HG03060 (cell line): ENCODE data around the gene CEACAM6.
"Not testable (repeated sequence)": the region's sequence is repeated elsewhere in the genome, so short reads cannot be mapped to it uniquely, and the experiment has no call there.

Source experiments
- ATAC-seq: cut with Tn5 transposase; IDR thresholded peaks from one replicate; pipeline ENCODE4 v1.9.1; 2021; ENCODE audit warnings: low read depth, moderate number of reproducible peaks; ENCODE audit not compliant: unreplicated experiment

CEACAM6 gene

DNA sequence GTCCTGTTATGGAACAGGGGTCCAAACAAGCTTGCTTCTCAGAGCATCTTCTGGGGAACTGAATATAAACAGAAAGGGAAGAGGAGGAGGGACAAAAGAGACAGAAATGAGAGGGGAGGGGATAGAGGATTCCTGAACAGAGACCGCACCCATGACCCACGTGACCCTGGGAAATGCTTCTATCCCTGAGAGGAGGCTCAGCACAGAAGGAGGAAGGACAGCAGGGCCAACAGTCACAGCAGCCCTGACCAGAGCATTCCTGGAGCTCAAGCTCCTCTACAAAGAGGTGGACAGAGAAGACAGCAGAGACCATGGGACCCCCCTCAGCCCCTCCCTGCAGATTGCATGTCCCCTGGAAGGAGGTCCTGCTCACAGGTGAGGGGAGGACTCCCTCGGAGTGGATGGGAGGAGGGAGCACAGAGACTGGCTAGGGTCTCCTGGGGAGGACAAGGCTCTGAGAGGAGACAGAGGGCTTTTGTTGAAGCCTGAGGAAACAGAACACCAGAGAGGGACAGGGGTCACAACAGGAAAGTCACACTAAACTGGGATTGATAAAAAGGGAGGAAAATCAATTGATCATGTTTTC, at the start of gene CEACAM6:
CEACAM6 (plus strand) TSS at position 203 of the 586 bp plus-strand sequence; CDS start at position 312, 109 bp downstream.
- no peak for ATAC-seq

DNA sequence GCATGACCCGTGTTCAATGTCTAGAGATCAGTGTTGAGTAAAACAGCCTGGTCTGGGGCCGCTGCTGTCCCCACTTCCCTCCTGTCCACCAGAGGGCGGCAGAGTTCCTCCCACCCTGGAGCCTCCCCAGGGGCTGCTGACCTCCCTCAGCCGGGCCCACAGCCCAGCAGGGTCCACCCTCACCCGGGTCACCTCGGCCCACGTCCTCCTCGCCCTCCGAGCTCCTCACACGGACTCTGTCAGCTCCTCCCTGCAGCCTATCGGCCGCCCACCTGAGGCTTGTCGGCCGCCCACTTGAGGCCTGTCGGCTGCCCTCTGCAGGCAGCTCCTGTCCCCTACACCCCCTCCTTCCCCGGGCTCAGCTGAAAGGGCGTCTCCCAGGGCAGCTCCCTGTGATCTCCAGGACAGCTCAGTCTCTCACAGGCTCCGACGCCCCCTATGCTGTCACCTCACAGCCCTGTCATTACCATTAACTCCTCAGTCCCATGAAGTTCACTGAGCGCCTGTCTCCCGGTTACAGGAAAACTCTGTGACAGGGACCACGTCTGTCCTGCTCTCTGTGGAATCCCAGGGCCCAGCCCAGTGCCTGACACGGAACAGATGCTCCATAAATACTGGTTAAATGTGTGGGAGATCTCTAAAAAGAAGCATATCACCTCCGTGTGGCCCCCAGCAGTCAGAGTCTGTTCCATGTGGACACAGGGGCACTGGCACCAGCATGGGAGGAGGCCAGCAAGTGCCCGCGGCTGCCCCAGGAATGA, 48.4 kb upstream of the CEACAM6 start:
- ATAC-seq, result no peak

DNA sequence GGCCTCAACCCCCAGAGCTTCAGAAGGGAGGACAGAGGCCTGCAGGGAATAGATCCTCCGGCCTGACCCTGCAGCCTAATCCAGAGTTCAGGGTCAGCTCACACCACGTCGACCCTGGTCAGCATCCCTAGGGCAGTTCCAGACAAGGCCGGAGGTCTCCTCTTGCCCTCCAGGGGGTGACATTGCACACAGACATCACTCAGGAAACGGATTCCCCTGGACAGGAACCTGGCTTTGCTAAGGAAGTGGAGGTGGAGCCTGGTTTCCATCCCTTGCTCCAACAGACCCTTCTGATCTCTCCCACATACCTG, 47.9 kb upstream of the CEACAM6 start:
- ATAC-seq, result no peak

DNA sequence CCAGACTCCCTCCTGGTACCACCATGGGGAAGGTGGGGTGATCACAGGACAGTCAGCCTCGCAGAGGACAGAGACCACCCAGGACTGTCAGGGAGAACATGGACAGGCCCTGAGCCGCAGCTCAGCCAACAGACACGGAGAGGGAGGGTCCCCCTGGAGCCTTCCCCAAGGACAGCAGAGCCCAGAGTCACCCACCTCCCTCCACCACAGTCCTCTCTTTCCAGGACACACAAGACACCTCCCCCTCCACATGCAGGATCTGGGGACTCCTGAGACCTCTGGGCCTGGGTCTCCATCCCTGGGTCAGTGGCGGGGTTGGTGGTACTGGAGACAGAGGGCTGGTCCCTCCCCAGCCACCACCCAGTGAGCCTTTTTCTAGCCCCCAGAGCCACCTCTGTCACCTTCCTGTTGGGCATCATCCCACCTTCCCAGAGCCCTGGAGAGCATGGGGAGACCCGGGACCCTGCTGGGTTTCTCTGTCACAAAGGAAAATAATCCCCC, 47.4 kb upstream of the CEACAM6 start:
- no peak for ATAC-seq

DNA sequence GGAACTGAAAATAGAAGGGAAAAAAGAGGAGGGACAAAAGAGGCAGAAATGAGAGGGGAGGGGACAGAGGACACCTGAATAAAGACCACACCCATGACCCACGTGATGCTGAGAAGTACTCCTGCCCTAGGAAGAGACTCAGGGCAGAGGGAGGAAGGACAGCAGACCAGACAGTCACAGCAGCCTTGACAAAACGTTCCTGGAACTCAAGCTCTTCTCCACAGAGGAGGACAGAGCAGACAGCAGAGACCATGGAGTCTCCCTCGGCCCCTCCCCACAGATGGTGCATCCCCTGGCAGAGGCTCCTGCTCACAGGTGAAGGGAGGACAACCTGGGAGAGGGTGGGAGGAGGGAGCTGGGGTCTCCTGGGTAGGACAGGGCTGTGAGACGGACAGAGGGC, 46.8 kb upstream of the CEACAM6 start, which contains the start of gene CEACAM5:
CEACAM5 (plus strand) TSS at position 146 of the 400 bp plus-strand sequence; CDS start at position 252, 106 bp downstream.
- no peak for ATAC-seq

DNA sequence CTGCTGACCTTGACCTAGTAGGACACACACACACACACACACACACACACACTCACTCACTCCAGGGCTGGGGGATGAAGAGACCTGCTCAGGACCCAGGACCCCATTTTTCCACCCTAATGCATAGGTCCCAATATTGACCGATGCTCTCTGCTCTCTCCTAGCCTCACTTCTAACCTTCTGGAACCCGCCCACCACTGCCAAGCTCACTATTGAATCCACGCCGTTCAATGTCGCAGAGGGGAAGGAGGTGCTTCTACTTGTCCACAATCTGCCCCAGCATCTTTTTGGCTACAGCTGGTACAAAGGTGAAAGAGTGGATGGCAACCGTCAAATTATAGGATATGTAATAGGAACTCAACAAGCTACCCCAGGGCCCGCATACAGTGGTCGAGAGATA, 45.8 kb upstream of the CEACAM6 start:
- not testable (repeated sequence) for ATAC-seq

DNA sequence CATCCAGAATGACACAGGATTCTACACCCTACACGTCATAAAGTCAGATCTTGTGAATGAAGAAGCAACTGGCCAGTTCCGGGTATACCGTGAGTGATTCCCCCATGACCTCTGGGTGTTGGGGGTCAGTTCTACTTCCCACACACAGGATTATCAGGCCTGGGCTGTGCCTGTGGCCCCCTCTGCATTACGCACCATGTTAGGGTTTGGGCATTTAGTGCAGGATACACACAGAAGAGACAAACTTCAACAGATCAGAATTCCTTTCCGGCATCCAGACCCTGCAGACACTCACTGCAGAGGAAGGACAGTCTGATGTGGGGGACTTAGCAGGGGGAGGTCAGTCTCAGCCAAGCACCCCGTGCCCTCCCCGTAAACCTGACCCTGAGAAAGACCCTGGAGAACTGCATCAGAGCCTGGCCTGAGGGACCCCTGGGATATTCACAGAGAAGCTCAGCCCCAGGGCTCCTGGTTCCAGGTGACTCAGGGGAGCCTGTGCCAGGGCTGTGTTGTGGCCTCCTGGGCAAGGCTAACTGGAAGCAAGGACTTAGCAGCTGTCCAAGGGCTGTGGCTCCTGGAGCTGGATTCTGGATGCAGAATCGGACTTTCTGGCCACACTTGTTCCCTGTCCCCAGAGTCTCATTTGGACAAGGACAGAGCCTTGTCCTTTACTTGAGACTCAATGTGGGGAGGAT, 45.2 kb upstream of the CEACAM6 start:
- ATAC-seq, result no peak

DNA sequence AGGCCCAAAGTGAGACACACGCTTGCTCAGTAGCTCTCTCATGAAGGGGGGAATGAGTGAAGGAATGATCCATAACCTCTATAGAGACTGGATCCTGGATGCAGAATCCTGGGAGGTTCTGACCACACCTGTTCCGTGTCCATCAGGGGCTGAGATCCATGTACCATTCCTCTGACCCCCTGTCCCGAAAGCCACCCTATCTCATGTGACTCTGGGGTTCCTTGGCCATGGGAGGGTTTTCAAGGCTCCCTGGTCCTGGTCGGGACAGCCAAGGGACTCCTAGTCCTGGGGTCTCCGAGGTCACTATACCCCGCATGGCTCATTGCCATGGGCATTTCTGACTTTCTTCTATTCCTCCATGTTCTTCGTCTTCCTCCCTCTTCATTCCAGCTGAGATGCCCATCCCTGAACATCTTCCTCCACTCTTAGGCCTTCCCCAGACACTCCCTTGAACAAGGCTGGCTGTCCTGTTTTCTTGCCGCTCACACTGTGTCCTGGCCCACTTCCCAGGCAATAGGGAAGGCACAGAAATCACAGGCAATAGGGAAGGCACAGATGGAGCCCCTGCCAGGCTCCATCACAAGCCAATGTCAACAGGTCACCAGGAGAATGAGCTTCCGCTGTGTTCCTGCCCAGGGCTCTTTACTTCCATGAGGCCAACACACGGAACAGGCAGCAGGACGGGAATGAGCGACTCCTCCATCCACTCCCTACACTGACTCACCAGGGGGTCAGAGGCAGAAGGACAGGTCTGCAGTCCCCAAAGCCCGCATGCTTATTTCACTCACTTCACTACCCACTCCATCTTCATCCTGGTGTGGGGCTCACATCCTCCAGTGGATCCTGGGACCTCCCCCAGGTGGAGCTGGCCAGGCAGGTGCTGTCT, 43.7 kb upstream of the CEACAM6 start:
- ATAC-seq, result no peak

DNA sequence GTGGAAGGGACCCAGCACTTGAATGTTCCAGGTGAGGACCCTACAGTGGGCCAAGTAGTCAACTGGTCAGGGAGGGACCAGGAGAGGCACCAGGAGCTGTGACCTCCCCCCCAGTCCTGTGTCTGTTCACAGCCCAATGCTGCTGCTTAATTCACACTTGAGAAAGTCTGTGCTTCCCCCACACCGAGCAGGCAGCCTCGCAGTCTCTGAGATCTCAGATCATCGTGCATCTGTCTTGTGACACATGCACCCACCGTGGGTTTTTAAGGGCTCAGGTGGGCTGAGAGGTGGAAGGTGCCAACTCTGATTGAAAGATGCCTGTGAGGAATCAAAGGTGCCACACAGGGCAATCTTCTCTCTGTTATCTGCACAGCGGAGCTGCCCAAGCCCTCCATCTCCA, 40.7 kb upstream of the CEACAM6 start:
- no peak for ATAC-seq

DNA sequence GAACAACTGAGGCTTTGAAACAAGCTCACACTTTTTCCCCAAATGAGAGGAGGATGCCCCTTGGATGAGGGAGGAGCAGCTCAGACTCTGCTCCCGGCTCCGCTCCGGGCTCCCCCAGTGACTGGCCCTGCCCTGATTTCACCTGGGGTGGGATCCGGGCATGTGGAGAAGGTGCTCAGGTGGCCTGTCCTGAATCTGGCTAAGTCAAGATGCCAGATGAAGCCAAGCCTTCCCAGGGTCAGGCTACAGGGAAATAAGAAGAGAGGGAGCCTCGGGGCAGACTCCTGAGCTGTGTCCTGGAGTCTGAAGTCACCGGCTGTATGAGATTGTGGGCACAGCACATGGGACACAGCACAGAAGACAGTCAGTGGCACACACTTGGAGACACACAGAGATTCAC, 36.6 kb upstream of the CEACAM6 start:
- ATAC-seq, result no peak

DNA sequence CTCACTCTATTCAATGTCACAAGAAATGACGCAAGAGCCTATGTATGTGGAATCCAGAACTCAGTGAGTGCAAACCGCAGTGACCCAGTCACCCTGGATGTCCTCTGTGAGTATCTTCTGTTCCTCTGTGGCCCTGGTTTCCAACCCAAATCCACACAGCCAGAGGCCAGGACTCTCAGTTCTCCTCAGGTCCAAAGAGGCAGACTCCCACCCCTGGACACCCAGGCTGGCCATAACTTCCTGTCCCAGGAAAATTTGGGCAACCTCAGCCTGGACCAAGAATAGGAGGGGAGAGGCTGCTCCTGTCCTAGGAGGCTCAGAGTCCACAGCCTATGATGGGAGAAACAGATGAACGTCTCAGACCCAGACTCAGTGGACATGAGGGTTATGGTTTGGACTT, 35.2 kb upstream of the CEACAM6 start:
- ATAC-seq, result no peak

DNA sequence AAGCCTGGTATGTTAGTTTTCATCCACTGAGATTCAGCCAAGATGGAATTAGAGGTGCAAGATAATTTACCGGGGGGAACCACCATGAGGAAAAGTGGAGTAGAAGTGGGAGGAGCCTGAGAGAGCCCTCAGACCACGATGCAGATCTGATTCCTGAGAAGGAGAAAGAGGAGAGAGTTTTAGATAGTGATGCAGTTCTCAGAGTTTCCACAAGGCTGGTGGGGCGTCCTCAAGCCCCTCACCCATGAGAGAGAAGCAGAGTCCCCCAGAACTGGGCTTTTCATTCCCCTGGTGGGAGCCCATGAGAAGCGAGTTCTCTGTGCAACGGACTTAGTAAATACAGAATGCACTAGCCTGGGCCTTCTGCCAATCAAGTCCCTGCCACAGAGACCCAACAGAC, 28.8 kb upstream of the CEACAM6 start:
- ATAC-seq, result no peak

DNA sequence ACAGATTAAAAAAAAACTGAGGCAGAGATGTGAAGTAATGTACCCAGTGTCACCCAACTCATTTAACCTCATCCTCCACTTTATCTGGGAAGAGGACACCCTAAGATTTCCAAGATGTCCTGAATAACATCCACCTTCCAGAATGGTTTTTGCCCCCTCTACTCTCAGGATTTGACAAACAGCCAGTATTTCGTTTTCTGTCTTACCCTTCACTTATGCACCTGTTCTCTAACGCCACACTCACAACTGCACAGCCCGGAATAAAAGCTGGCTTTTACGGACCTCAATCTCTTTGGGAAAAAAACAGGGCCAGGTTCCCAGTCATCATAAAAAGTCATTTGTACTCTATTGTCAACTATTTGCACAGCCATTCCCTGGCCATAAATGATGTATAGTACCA, 21.2 kb upstream of the CEACAM6 start:
- ATAC-seq, result no peak

DNA sequence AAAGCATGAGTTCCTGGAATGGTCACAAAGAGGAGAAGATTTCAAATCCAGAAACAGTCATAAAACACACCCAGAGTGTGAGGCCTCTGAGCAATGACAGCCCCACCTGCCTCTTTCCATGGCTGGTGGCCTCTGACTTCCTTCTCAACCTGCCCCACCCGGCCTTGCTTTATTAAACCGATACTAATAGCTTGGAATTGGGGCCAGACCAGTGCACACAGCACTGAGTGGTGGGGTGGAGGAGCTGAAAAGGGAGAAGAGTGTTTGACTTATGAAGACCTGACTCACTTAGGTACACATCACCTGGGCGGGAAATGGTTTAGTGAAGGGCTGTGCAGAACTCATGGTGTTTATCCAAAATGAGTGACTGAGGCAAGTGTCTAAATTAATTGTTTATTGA, 20.7 kb upstream of the CEACAM6 start:
- ATAC-seq, result no peak

DNA sequence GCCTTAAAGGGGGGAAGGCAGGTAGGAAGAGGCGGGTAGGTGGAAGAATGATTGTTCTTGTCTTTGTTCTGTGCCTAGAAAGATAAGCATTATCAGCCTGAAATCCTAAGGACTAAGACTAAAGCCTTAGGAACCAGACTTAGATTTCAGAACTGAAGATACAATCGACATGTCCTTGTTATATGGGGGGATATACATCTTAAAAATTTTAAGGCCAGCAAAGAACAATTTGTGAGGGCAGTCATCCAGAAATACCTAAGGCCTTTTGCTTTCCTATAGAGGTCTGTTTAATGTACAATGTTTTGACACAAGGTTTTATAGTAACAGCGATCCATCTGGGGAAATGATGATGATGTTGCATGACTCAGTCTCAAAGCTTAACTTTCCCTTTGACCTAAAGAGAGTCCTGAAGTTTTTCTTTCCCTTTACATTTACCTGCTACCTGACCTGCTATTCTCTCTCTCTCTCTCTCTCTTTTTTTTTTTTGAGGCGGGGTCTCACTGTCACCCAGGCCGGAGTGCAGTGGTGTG, 20.2 kb upstream of the CEACAM6 start:
- ATAC-seq, result no peak

DNA sequence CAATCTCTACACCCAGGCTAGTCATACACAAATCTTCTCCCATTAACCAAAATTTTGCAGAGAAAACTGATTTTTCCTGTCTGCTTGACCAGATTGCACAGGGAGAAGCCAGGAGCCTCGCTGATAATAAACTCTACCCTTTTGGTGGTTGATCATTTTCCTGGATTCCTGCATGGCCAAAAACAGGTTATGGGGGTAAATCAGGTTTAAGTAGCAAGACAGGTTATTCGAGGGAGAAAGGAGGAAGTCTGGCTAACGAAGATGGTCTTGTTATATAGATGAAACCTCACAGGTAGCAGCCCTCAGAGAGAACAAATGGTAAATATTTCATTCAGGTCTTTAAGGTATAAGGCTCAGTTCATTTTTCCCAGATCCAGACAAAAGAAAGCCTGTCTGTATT, 16.0 kb upstream of the CEACAM6 start:
- ATAC-seq, result no peak

DNA sequence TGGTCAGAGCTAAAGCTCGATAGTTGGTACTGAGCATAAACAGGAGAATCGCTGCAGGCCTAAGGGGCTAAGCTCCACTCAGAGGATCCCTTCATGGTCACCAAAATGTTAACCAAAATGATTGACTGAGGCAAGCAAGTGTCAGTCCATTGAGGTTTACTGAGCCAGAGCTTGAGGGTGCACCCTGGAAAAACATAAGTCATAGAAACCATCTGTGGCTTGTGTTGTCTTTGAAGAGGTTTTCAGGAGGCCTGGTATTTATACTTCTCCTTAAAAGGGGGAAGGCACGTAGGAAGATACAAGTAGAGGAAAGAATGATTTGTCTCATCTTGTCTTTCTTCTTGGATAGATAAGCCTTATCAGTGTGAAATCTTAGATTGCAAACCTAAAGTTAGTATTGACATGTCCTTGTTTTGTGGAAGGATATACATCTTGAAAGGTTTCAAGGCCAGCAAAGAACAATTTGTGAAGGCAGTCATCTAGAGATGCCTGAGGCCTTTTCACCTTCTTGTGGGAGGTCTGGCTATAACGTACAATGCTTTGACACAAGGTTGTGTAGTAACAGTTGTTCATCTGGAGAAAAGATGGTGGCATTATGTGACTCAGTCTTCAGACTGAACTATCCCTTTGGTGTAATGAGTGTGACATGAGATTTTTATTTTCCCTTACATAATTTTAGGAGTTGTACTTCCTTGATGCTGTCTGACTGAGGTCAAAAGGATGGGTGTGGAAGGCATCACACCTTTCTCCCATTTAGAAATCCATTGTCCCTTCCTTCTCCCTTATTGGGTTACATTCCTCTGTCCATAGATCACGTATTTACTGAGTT, 14.7 kb upstream of the CEACAM6 start:
- no peak for ATAC-seq

DNA sequence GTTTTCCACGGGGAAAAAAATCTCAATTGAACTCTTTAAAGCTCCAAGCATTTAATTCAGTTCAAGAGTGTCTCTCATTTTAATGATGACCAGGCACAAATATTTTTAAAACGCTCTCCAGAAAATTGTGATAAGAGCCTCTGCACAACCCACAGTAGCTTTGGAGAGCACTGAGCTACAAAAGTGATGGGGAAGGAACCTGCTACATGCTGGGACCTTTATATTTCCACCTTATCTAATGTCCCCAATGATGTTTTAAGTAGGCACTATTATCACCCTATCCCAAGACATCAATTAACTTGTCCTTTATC, 14.1 kb upstream of the CEACAM6 start:
- ATAC-seq, result no peak

DNA sequence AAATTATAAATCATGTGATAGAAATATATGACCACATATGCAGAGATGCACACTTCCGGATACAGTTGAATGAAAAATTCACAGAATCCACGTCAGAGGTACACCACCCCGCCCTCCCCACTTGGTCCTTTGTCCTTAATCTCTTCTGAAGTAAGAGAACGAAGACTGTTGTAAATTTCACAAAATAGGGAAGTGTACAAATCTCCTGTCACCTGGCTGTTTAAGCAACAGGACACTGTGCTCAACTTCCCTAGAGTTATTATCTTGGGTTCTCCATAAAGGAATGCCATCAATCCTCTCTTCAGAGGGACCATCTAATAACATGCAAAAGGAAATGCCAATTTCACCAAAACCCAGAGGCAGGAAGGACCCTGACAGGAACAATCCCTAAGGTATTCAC, 10.5 kb upstream of the CEACAM6 start:
- no peak for ATAC-seq

DNA sequence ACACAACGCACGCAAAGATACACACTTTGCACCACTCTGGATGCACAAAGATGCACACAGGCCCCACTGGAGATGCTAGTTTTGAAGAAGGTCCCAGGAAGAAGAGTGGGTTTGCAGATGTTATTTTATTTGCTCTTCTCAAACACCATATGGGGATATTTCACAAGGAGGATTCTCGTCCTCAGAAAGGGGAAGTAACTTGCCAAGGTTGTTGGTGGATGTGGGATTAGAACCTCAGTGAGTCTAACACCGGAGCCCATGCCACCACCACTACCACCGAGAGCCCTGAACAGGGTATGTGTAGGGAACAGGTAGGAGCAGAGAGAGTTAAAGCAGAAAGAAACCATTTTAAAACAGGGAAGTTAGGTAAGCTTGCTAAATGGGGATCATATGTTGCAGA, 9.6 kb upstream of the CEACAM6 start:
- no peak for ATAC-seq
